Measurements from ENCODE around the gene WWC2.

WWC2 gene

DNA sequence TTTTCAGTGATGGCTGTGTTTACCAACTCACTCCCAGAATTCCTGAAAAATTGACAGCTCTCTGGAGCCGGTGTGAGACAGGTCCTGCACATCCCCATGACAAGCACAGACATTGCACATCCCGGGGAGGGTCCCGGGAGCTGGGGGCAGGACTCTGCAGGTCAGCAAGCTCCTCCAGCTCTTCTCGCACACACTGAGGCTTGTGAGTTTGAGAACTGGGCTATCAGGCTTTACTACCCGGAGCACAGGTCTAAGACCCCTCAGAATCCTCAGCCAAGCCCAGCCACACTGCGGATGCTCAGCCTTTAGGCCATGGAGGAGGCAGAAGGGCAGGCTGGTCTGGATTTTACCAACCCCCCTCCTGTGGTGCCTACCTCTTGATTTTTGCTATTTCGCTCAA, 228.8 kb downstream of the WWC2 start:
- H3K4me1 ChIP-seq (ENCODE audit: insufficient read depth, insufficient read length) = no peaks in the 10 kb centered on the region
- H3K36me3 ChIP-seq (ENCODE audit: insufficient read depth, insufficient read length, low read length) = no peaks in the 10 kb centered on the region
- DNase-seq (ENCODE audit: low read depth, low spot score) = no peak
- H3K9ac ChIP-seq (ENCODE audit: insufficient read length, low read depth) = no peak overlapping the region
- peaks cover 10% of the 10 kb centered on the region; the same call in 1 of the 2 replicates for H3K9me3 ChIP-seq (ENCODE audit: insufficient read depth, low read length)
- H3K27me3 ChIP-seq (ENCODE audit: insufficient read depth, insufficient read length) = no peaks in the 10 kb centered on the region
- TF ChIP-seq ZNF274 (IDR thresholded peaks at IDR 0.05; ENCODE audit: low read depth, low read length) = no peak
- TF ChIP-seq SUZ12 (IDR thresholded peaks at IDR 0.05; ENCODE audit: extremely low read depth, insufficient read depth, insufficient read length) = no peak
- TF ChIP-seq YY1 (IDR thresholded peaks at IDR 0.05; ENCODE audit: insufficient read depth, insufficient read length) = no peak
- no peak overlapping the region for H3K4me3 ChIP-seq (ENCODE audit: insufficient read length, low read depth)

DNA sequence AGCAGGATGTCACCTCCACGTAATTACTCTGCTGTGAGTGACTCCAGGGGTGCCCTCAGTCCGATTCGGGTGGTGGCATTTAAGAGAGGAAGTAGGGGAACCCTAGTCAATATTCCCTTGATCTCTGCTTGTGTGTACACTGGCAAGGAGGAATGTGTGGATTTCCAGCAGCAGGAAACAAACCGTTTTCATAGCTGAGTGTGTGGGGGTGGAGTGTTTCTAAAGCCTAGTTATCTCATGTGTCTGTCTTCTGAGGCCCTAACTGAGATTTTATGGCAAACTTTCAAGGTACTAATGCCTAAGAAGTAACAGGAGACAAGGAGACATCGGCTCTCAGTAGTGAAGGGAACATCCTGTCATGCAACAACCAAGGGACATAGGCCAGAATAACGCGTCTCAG, 229.8 kb downstream of the WWC2 start:
- H3K4me3 ChIP-seq (ENCODE audit: insufficient read length, low read depth) = no peak overlapping the region
- no peak overlapping the region for H3K9ac ChIP-seq (ENCODE audit: insufficient read length, low read depth)
- no peaks in the 10 kb centered on the region for H3K27me3 ChIP-seq (ENCODE audit: insufficient read depth, insufficient read length)
- H3K9me3 ChIP-seq (ENCODE audit: insufficient read depth, low read length) = peaks cover 10% of the 10 kb centered on the region; the same call in 1 of the 2 replicates
- no peaks in the 10 kb centered on the region for H3K4me1 ChIP-seq (ENCODE audit: insufficient read depth, insufficient read length)
- no peak for DNase-seq (ENCODE audit: low read depth, low spot score)
- TF ChIP-seq YY1 (IDR thresholded peaks at IDR 0.05; ENCODE audit: insufficient read depth, insufficient read length) (no peak), ZNF274 (IDR thresholded peaks at IDR 0.05; ENCODE audit: low read depth, low read length) (no peak), SUZ12 (IDR thresholded peaks at IDR 0.05; ENCODE audit: extremely low read depth, insufficient read depth, insufficient read length) (no peak)
- no peaks in the 10 kb centered on the region for H3K36me3 ChIP-seq (ENCODE audit: insufficient read depth, insufficient read length, low read length)

GRCh38 chr4:183329244-183329643, 230.2 kb downstream of the WWC2 start:
- H3K27me3 ChIP-seq (ENCODE audit: insufficient read depth, insufficient read length) = no peaks in the 10 kb centered on the region
- peaks cover 10% of the 10 kb centered on the region; the same call in 1 of the 2 replicates for H3K9me3 ChIP-seq (ENCODE audit: insufficient read depth, low read length)
- H3K4me1 ChIP-seq (ENCODE audit: insufficient read depth, insufficient read length) = no peaks in the 10 kb centered on the region
- TF ChIP-seq ZNF274 (IDR thresholded peaks at IDR 0.05; ENCODE audit: low read depth, low read length) (no peak), YY1 (IDR thresholded peaks at IDR 0.05; ENCODE audit: insufficient read depth, insufficient read length) (no peak), SUZ12 (IDR thresholded peaks at IDR 0.05; ENCODE audit: extremely low read depth, insufficient read depth, insufficient read length) (no peak)
- no peak overlapping the region for H3K9ac ChIP-seq (ENCODE audit: insufficient read length, low read depth)
- no peak overlapping the region for H3K4me3 ChIP-seq (ENCODE audit: insufficient read length, low read depth)
- DNase-seq (ENCODE audit: low read depth, low spot score) = no peak
- H3K36me3 ChIP-seq (ENCODE audit: insufficient read depth, insufficient read length, low read length) = no peaks in the 10 kb centered on the region

DNA sequence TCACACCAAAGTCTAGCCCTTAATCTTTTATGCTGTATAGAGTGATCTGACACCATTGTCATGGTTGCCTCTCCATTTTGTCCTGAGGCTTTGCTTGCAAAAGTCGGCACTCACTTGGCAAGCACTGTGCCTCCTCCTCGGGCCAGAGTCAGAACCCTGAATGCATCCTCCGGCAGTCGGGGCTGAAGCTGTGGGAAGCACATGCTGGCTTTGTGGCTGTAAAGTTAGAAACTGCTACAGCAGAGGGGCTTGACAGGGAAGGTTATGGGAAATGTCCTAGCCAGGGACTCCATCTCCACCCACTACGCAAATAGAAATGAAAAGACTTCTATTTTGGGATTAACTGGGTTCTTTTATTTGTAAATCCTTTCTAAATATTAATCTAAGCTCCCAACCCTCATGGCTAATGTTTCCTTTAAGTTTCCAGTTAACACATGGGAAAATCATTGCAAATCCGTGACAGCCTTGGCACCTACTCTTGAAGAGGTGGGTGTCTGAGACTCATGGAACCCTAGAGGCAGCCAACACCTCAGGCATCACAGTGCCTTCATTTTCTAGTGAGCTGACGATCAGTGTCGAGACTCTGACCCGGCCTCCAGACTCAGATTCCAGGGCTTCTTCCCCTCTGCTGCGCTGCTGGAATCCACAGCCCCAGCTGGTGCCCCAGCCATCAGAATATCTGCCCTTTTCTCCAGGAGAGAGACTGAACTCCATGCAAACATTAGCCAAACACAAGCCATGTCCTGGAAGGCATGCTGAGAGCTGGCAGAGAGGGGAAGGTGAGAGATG, 231.1 kb downstream of the WWC2 start:
- DNase-seq (ENCODE audit: low read depth, low spot score) = no peak
- no peaks in the 10 kb centered on the region for H3K4me1 ChIP-seq (ENCODE audit: insufficient read depth, insufficient read length)
- no peak overlapping the region for H3K4me3 ChIP-seq (ENCODE audit: insufficient read length, low read depth)
- no peaks in the 10 kb centered on the region for H3K27me3 ChIP-seq (ENCODE audit: insufficient read depth, insufficient read length)
- H3K9ac ChIP-seq (ENCODE audit: insufficient read length, low read depth) = no peak overlapping the region
- no peaks in the 10 kb centered on the region for H3K36me3 ChIP-seq (ENCODE audit: insufficient read depth, insufficient read length, low read length)
- no peak for TF ChIP-seq SUZ12 (IDR thresholded peaks at IDR 0.05; ENCODE audit: extremely low read depth, insufficient read depth, insufficient read length)
- TF ChIP-seq ZNF274 (IDR thresholded peaks at IDR 0.05; ENCODE audit: low read depth, low read length) = no peak
- TF ChIP-seq YY1 (IDR thresholded peaks at IDR 0.05; ENCODE audit: insufficient read depth, insufficient read length) = no peak
- H3K9me3 ChIP-seq (ENCODE audit: insufficient read depth, low read length) = peaks cover 10% of the 10 kb centered on the region; the same call in 1 of the 2 replicates

DNA sequence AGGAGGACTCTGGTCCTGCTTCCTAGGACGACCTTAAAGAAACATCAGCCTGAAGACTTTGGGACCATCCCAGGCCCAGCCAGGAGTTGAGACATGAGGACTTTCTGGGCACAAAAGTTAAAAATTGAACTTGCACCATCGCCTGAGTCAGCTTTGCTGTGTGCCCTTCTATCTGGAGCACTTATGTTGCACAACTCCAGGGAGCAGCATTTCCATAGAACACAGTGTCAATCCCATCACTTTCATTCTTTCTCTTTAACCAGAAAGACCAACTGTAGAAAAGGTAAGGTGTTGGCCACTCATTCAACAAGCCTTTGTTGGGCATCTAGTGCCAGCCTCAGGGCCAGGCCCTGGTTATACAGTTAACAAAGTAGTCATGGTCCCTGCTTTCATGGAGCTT, 231.8 kb downstream of the WWC2 start:
- DNase-seq (ENCODE audit: low read depth, low spot score) = no peak
- Histone ChIP-seq H3K36me3 (ENCODE audit: insufficient read depth, insufficient read length, low read length) (no peaks in the 10 kb centered on the region), H3K4me1 (ENCODE audit: insufficient read depth, insufficient read length) (no peaks in the 10 kb centered on the region), H3K9me3 (ENCODE audit: insufficient read depth, low read length) (peaks cover 10% of the 10 kb centered on the region; the same call in 1 of the 2 replicates), H3K27me3 (ENCODE audit: insufficient read depth, insufficient read length) (no peaks in the 10 kb centered on the region), H3K9ac (ENCODE audit: insufficient read length, low read depth) (no peak overlapping the region), H3K4me3 (ENCODE audit: insufficient read length, low read depth) (no peak overlapping the region)
- TF ChIP-seq YY1 (IDR thresholded peaks at IDR 0.05; ENCODE audit: insufficient read depth, insufficient read length) (no peak), SUZ12 (IDR thresholded peaks at IDR 0.05; ENCODE audit: extremely low read depth, insufficient read depth, insufficient read length) (no peak), ZNF274 (IDR thresholded peaks at IDR 0.05; ENCODE audit: low read depth, low read length) (no peak)

- H3K4me3 ChIP-seq (ENCODE audit: insufficient read length, low read depth) = no peak overlapping the region
Measured at GRCh38 chr4:183332447-183332846, 233.4 kb downstream of the WWC2 start.

DNA sequence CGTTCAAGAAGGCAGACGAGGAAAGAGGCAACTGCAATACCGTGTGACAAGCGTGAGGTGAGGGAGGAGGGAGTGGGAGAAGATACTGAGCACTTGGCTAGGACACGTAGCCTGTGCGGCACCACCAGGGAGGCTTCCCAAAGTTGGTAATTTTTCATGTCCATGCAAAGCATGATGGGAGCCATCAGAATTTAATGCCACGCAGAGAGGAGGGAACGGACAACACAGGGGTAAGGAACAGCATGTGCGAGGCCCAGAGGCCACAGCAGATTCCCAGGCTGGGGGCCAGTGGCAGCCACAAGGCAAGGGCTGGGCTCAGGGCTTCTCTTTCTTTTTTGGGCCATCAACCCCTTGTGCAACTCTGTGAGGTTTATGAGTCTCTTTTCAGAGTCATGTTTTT, 234.1 kb downstream of the WWC2 start:
- no peak for DNase-seq (ENCODE audit: low read depth, low spot score)
- Histone ChIP-seq H3K36me3 (ENCODE audit: insufficient read depth, insufficient read length, low read length) (no peaks in the 10 kb centered on the region), H3K4me3 (ENCODE audit: insufficient read length, low read depth) (no peak overlapping the region), H3K9me3 (ENCODE audit: insufficient read depth, low read length) (no peaks in the 10 kb centered on the region), H3K4me1 (ENCODE audit: insufficient read depth, insufficient read length) (no peaks in the 10 kb centered on the region), H3K27me3 (ENCODE audit: insufficient read depth, insufficient read length) (no peaks in the 10 kb centered on the region), H3K9ac (ENCODE audit: insufficient read length, low read depth) (no peak overlapping the region)
- no peak for TF ChIP-seq SUZ12 (IDR thresholded peaks at IDR 0.05; ENCODE audit: extremely low read depth, insufficient read depth, insufficient read length)
- TF ChIP-seq ZNF274 (IDR thresholded peaks at IDR 0.05; ENCODE audit: low read depth, low read length) = no peak

More at GRCh38 chr4:183332447-183332846, 233.4 kb downstream of the WWC2 start:
- no peaks in the 10 kb centered on the region for H3K4me1 ChIP-seq (ENCODE audit: insufficient read depth, insufficient read length)
- TF ChIP-seq ZNF274 (IDR thresholded peaks at IDR 0.05; ENCODE audit: low read depth, low read length) (no peak), SUZ12 (IDR thresholded peaks at IDR 0.05; ENCODE audit: extremely low read depth, insufficient read depth, insufficient read length) (no peak), YY1 (IDR thresholded peaks at IDR 0.05; ENCODE audit: insufficient read depth, insufficient read length) (no peak)
- no peaks in the 10 kb centered on the region for H3K36me3 ChIP-seq (ENCODE audit: insufficient read depth, insufficient read length, low read length)
- H3K9ac ChIP-seq (ENCODE audit: insufficient read length, low read depth) = no peak overlapping the region
- DNase-seq (ENCODE audit: low read depth, low spot score) = no peak
- H3K27me3 ChIP-seq (ENCODE audit: insufficient read depth, insufficient read length) = no peaks in the 10 kb centered on the region
- H3K9me3 ChIP-seq (ENCODE audit: insufficient read depth, low read length) = no peaks in the 10 kb centered on the region
